B cell (primary cell): Measurements from ENCODE around the gene AFG1L. TPM values are rescaled to one million over a fixed set of nuclear protein-coding genes. Genes with fewer than 3 reads are reported as not detected.

Experiments used
- ATAC-seq: fragments of 200-7000 bp; cut with Tn5 transposase; one replicate; pipeline ENCODE4 v1.10.0; 2021; ENCODE audit warnings: low read depth, mild to moderate bottlenecking, moderate number of reproducible peaks, moderate library complexity
- CTCF ChIA-PET: fragments of 350-600 bp; sonication (Branson Sonifier 250); formaldehyde crosslinking; loops from one replicate; lab custom pipeline; 2021; ENCODE audit warnings: antibody characterized with exemption, inconsistent platforms; lab: Charles Lee
- POLR2A ChIA-PET: fragments of 350-600 bp; sonication (Branson Sonifier 250); formaldehyde crosslinking; loops from one replicate; lab custom pipeline; 2021; ENCODE audit warnings: antibody characterized with exemption; lab: Charles Lee
- DNase-seq: peaks from one replicate; pipeline ENCODE4 v3.0.0; 2013
- H2AFZ ChIP-seq: 2 replicates; pipeline ENCODE4 v1.6.1; 2012; ENCODE audit warnings: mild to moderate bottlenecking, low read depth, low read length; ENCODE audit not compliant: insufficient read depth, poor library complexity, severe bottlenecking
- H3K27ac ChIP-seq, 2 donors: 1 replicate in 1 of 2; 2 replicates in 1 of 2; pipeline ENCODE4 v1.5.1; 2012 to 2013; ENCODE audit warnings: low read length in 2 of 2, mild to moderate bottlenecking in 2 of 2, moderate library complexity in 1 of 2
- H3K27me3 ChIP-seq, 4 experiments: fragments of 200-600 bp in 1 of 4; sonication (generic) in 1 of 4; replicated peaks in 1 of 4; 1 replicate in 2 of 4; 2 replicates in 2 of 4; pipeline versions ENCODE4 v1.6.1 to v1.7.0; 2013 to 2016; ENCODE audit warnings: low read length in 3 of 4, mild to moderate bottlenecking in 2 of 4, mixed read lengths in 1 of 4, moderate library complexity in 1 of 4; ENCODE audit not compliant: insufficient read depth in 4 of 4, control insufficient read depth in 3 of 4; ENCODE audit errors: control extremely low read depth in 1 of 4
- H3K36me3 ChIP-seq, 2 experiments: replicated peaks in 1 of 2; 1 replicate in 1 of 2; 2 replicates in 1 of 2; pipeline versions ENCODE4 v1.6.1 to v1.7.1; 2013; ENCODE audit warnings: low read length in 1 of 2; ENCODE audit not compliant: insufficient read depth in 2 of 2, control insufficient read depth in 1 of 2; ENCODE audit errors: control extremely low read depth in 1 of 2, extremely low read depth in 1 of 2
- H3K4me1 ChIP-seq, 2 donors: fragments of 200-600 bp in 1 of 2; sonication (generic) in 1 of 2; 1 replicate in 1 of 2; 2 replicates in 1 of 2; pipeline versions ENCODE4 v1.5.1 to v1.6.1; 2013 to 2017; ENCODE audit warnings: low read length in 2 of 2; ENCODE audit not compliant: control insufficient read depth in 2 of 2, insufficient read depth in 2 of 2
- H3K4me2 ChIP-seq: replicated peaks from 2 replicates; pipeline ENCODE3; 2012; ENCODE audit warnings: mild to moderate bottlenecking, low read depth, low read length; ENCODE audit not compliant: poor library complexity, severe bottlenecking
- H3K4me3 ChIP-seq, 5 experiments: fragments of 200-600 bp in 1 of 5; sonication (generic) in 1 of 5; 1 replicate in 3 of 5; 2 replicates in 2 of 5; pipeline versions ENCODE4 v1.5.1 to v1.7.0; 2011 to 2016; ENCODE audit warnings: low read length in 4 of 5, mild to moderate bottlenecking in 4 of 5, low read depth in 2 of 5, control low read depth in 1 of 5, moderate library complexity in 1 of 5; ENCODE audit not compliant: insufficient read depth in 1 of 5; ENCODE audit errors: control extremely low read depth in 1 of 5, extremely low read depth in 1 of 5
- H3K79me2 ChIP-seq: fragments of 200-600 bp; sonication (generic); one replicate; pipeline ENCODE4 v1.6.0; 2016; ENCODE audit warnings: low read length; ENCODE audit not compliant: control insufficient read depth, insufficient read depth
- H3K9ac ChIP-seq: fragments of 200-600 bp; sonication (generic); 2 replicates; pipeline ENCODE4 v1.6.1; 2017; ENCODE audit warnings: mild to moderate bottlenecking, low read length, moderate library complexity
- H3K9me3 ChIP-seq, 3 donors: one replicate each; pipeline versions ENCODE4 v1.6.1 to v1.7.1; 2013; ENCODE audit warnings: low read length in 2 of 3; ENCODE audit not compliant: control insufficient read depth in 2 of 3, insufficient read depth in 1 of 3; ENCODE audit errors: control extremely low read depth in 1 of 3
- H4K20me1 ChIP-seq: 2 replicates; pipeline ENCODE4 v1.6.0; 2012; ENCODE audit warnings: mild to moderate bottlenecking, low read length; ENCODE audit not compliant: insufficient read depth, control insufficient read depth, poor library complexity, severe bottlenecking
- H3K27ac Mint-ChIP-seq: one replicate; pipeline ENCODE4 v1.8.0; 2021; ENCODE audit warnings: mixed read lengths
- H3K27me3 Mint-ChIP-seq: one replicate; pipeline ENCODE4 v1.8.0; 2021; ENCODE audit warnings: mixed read lengths
- H3K4me1 Mint-ChIP-seq: one replicate; pipeline ENCODE4 v1.8.0; 2021; ENCODE audit warnings: mixed read lengths
- H3K4me3 Mint-ChIP-seq: one replicate; pipeline ENCODE4 v1.8.0; 2021; ENCODE audit warnings: mixed read lengths
- H3K9me3 Mint-ChIP-seq: one replicate; pipeline ENCODE4 v1.8.0; 2022; ENCODE audit warnings: mixed read lengths; ENCODE audit not compliant: insufficient read depth
- CTCF ChIP-seq: fragments of 200-600 bp; IDR thresholded peaks from one replicate; pipeline ENCODE4 v1.8.0; 2022; ENCODE audit warnings: antibody characterized with exemption, mild to moderate bottlenecking
- EZH2 ChIP-seq: IDR thresholded peaks from 2 replicates; pipeline ENCODE4 v1.6.1; 2012; ENCODE audit warnings: borderline replicate concordance, low read depth, mild to moderate bottlenecking, moderate library complexity, low read length; ENCODE audit not compliant: insufficient read depth, poor library complexity, severe bottlenecking
- WGBS: methylation state at CpG from one replicate; pipeline ENCODE4 v1.1.5; 2013; ENCODE audit warnings: missing lambda C conversion rate; ENCODE audit not compliant: insufficient coverage; 5-methylcytosine and 5-hydroxymethylcytosine counted together
- intact Hi-C: fragments of 100-400 bp; cut with micrococcal nuclease; formaldehyde crosslinking; loops from one replicate; pipeline ENCODE4 v1.10.0; 2022
- polyA plus RNA-seq: library from polyadenylated mRNA; depleted of rRNA; stranded (reverse); fragments of >200 nt; gene quantifications from 2 replicates; pipeline ENCODE4 v1.2.3, GENCODE V29; 2012
- total RNA-seq, 2 donors: library from RNA; stranded (reverse); fragments of 120-200 nt in 1 of 2; gene quantifications; 1 replicate in 1 of 2; 2 replicates in 1 of 2; pipeline versions ENCODE4 v1.2.3 to v1.2.4, GENCODE V29; 2013 to 2022

Gene AFG1L
- total and polyA plus RNA-seq, 2 donors (not counting 1 experiment from before 2014, with no cell fraction given) = 1.8 to 14.2 TPM

GRCh38 chr6:108561742-108562502 lies 267.1 kb downstream of the AFG1L start:
- no peak overlapping the region for H3K9ac ChIP-seq
- H3K4me3 ChIP-seq = peak overlapping the region in 3 of 5 experiments; percentile 51 to 97 (median 95)
- TF ChIP-seq CTCF = no peak
- no peak overlapping the region for H3K27ac ChIP-seq
- DNase-seq (peak; percentile 52), ATAC-seq (no peak)
- H3K27me3 ChIP-seq = peaks cover 0 to 2% (median 0%) of the 10 kb centered on the region in 4 experiments
- H3K36me3 ChIP-seq = no peaks in the 10 kb centered on the region
- H3K27ac Mint-ChIP-seq = peak overlapping the region; percentile 67
- H3K4me1 ChIP-seq = peaks cover 45 to 48% of the 10 kb centered on the region in 2 donors
- ChIA-PET CTCF (no interaction called here), POLR2A (interaction anchor here (1.5 kb wide), 1 partner anchor 286 kb away, joined by 4 read pairs; the partner anchor contains the start of gene ARMC2)
- H3K4me3 Mint-ChIP-seq = peak overlapping the region; percentile 80
- peaks cover 52% of the 10 kb centered on the region for H3K4me1 Mint-ChIP-seq
- peak overlapping the region; percentile 63 for H3K4me2 ChIP-seq
- peaks cover 5% of the 10 kb centered on the region for H3K79me2 ChIP-seq
- H3K27me3 Mint-ChIP-seq = no peaks in the 10 kb centered on the region
- peak overlapping the region; percentile 18 for H2AFZ ChIP-seq
- H3K9me3 ChIP-seq = peaks cover 0 to 9% (median 0%) of the 10 kb centered on the region in 3 donors
- intact Hi-C loops = no loop called here
- WGBS = 37% methylated on average over 44 of the region's 46 CpGs
- peaks cover 40% of the 10 kb centered on the region for H4K20me1 ChIP-seq
- H3K9me3 Mint-ChIP-seq = no peaks in the 10 kb centered on the region

GRCh38 chr6:108562503-108562993 lies 267.7 kb downstream of the AFG1L start:
- Histone ChIP-seq H3K9ac (no peak overlapping the region), H3K27ac (no peak overlapping the region), H3K36me3 (peaks cover 0 to 5% of the 10 kb centered on the region in 2 experiments), H3K4me2 (peak overlapping the region; percentile 63), H4K20me1 (peaks cover 46% of the 10 kb centered on the region), H3K27me3 (no peaks in the 10 kb centered on the region), H2AFZ (no peak overlapping the region), H3K4me1 (peaks cover 43 to 47% of the 10 kb centered on the region in 2 donors), H3K4me3 (peak overlapping the region in 1 of 5 experiments; percentile 51), H3K9me3 (peaks cover 0 to 9% (median 0%) of the 10 kb centered on the region in 3 donors), H3K79me2 (peaks cover 11% of the 10 kb centered on the region)
- H3K4me1 Mint-ChIP-seq = peaks cover 54% of the 10 kb centered on the region
- TF ChIP-seq CTCF (no peak), EZH2 (no peak)
- CTCF ChIA-PET = no interaction called here
- no peaks in the 10 kb centered on the region for H3K27me3 Mint-ChIP-seq
- H3K4me3 Mint-ChIP-seq = peak overlapping the region; percentile 80
- 67% methylated on average over 6 of the region's 17 CpGs for WGBS
- ATAC-seq (no peak), DNase-seq (peak; percentile 31)
- POLR2A ChIA-PET = no interaction called here
- intact Hi-C loops = no loop called here
- H3K9me3 Mint-ChIP-seq = no peaks in the 10 kb centered on the region
- H3K27ac Mint-ChIP-seq = peak overlapping the region; percentile 67
